CD14-positive monocyte (primary cell): ENCODE data around the gene EFHC1. TPM values are rescaled to one million over a fixed set of nuclear protein-coding genes. Genes with fewer than 3 reads are reported as not detected.

Experiments used
- DNase-seq, 3 donors: peaks; one replicate each; pipeline ENCODE4 v3.0.0-alpha.2; 2011 to 2022
- H2AFZ ChIP-seq: 2 replicates; pipeline ENCODE4 v1.6.0; 2012; ENCODE audit warnings: mild to moderate bottlenecking, low read depth, low read length, inconsistent platforms; ENCODE audit not compliant: insufficient read depth, poor library complexity, severe bottlenecking
- H3K27ac ChIP-seq, 2 donors: 1 replicate in 1 of 2; 2 replicates in 1 of 2; pipeline ENCODE4 v1.5.1; 2012 to 2013; ENCODE audit warnings: low read length in 2 of 2, control low read depth in 1 of 2, inconsistent platforms in 1 of 2, low read depth in 1 of 2, mild to moderate bottlenecking in 1 of 2
- H3K27me3 ChIP-seq, 2 donors: one replicate each; pipeline versions ENCODE4 v1.6.0 to v1.6.1; 2011 to 2013; ENCODE audit warnings: low read length in 2 of 2; ENCODE audit not compliant: control insufficient read depth in 2 of 2, insufficient read depth in 2 of 2
- H3K36me3 ChIP-seq, 2 donors: replicated peaks in 1 of 2; 1 replicate in 1 of 2; 2 replicates in 1 of 2; pipeline versions ENCODE4 v1.5.1 to v1.6.1; 2012 to 2013; ENCODE audit warnings: low read length in 2 of 2, control low read depth in 1 of 2, inconsistent platforms in 1 of 2, mild to moderate bottlenecking in 1 of 2; ENCODE audit not compliant: insufficient read depth in 2 of 2, control insufficient read depth in 1 of 2
- H3K4me1 ChIP-seq, 2 donors: 1 replicate in 1 of 2; 2 replicates in 1 of 2; pipeline versions ENCODE4 v1.5.1 to v1.6.1; 2012 to 2013; ENCODE audit warnings: low read length in 2 of 2, control low read depth in 1 of 2, inconsistent platforms in 1 of 2, mild to moderate bottlenecking in 1 of 2, moderate library complexity in 1 of 2; ENCODE audit not compliant: insufficient read depth in 2 of 2, control insufficient read depth in 1 of 2
- H3K4me2 ChIP-seq: replicated peaks from 2 replicates; pipeline ENCODE3; 2012; ENCODE audit warnings: low read length, moderate library complexity, mild to moderate bottlenecking; ENCODE audit not compliant: poor library complexity, severe bottlenecking; ENCODE audit errors: extremely low read depth
- H3K4me3 ChIP-seq, 3 experiments: fragments of 200-600 bp in 1 of 3; sonication (generic) in 1 of 3; replicated peaks in 1 of 3; 1 replicate in 2 of 3; 2 replicates in 1 of 3; pipeline ENCODE4 v1.5.1; 2011 to 2013; ENCODE audit warnings: low read length in 3 of 3, mild to moderate bottlenecking in 3 of 3, control low read depth in 2 of 3, low read depth in 2 of 3, inconsistent platforms in 1 of 3, moderate library complexity in 1 of 3
- H3K79me2 ChIP-seq: 2 replicates; pipeline ENCODE4 v1.6.0; 2012; ENCODE audit warnings: mild to moderate bottlenecking, control low read depth, inconsistent platforms, low read length, moderate library complexity; ENCODE audit not compliant: insufficient read depth
- H3K9ac ChIP-seq: 2 replicates; pipeline ENCODE4 v1.6.0; 2017; ENCODE audit warnings: low read length, mild to moderate bottlenecking; ENCODE audit not compliant: insufficient read depth, poor library complexity, severe bottlenecking
- H3K9me3 ChIP-seq, 2 donors: replicated peaks in 1 of 2; 1 replicate in 1 of 2; 2 replicates in 1 of 2; pipeline versions ENCODE4 v1.5.1 to v1.6.1; 2012 to 2013; ENCODE audit warnings: low read length in 2 of 2, control low read depth in 1 of 2; ENCODE audit not compliant: control insufficient read depth in 1 of 2, insufficient read depth in 1 of 2
- H4K20me1 ChIP-seq: 2 replicates; pipeline ENCODE4 v1.6.0; 2012; ENCODE audit warnings: mild to moderate bottlenecking, low read length, control low read depth, moderate library complexity; ENCODE audit not compliant: insufficient read depth
- H3K27ac Mint-ChIP-seq, 7 donors: one replicate each; pipeline ENCODE4 v1.8.0; 2020; ENCODE audit warnings: mild to moderate bottlenecking in 7 of 7, mixed read lengths in 7 of 7, moderate library complexity in 6 of 7, inconsistent platforms in 2 of 7
- H3K27me3 Mint-ChIP-seq, 3 donors: one replicate each; pipeline ENCODE4 v1.8.0; 2021 to 2022; ENCODE audit warnings: low read depth in 3 of 3, mild to moderate bottlenecking in 3 of 3, mixed read lengths in 3 of 3, moderate library complexity in 3 of 3, inconsistent platforms in 1 of 3
- H3K36me3 Mint-ChIP-seq, 2 donors: one replicate each; pipeline ENCODE4 v1.8.0; 2020; ENCODE audit warnings: mixed read lengths in 2 of 2, inconsistent platforms in 1 of 2, mild to moderate bottlenecking in 1 of 2
- H3K4me1 Mint-ChIP-seq: one replicate; pipeline ENCODE4 v1.8.0; 2020; ENCODE audit warnings: mild to moderate bottlenecking, mixed read lengths
- H3K4me3 Mint-ChIP-seq, 2 donors: one replicate each; pipeline ENCODE4 v1.8.0; 2020; ENCODE audit warnings: mild to moderate bottlenecking in 2 of 2, mixed read lengths in 2 of 2, moderate library complexity in 1 of 2
- H3K9me3 Mint-ChIP-seq, 7 donors: one replicate each; pipeline ENCODE4 v1.8.0; 2020 to 2022; ENCODE audit warnings: mixed read lengths in 7 of 7, mild to moderate bottlenecking in 6 of 7, moderate library complexity in 6 of 7, inconsistent platforms in 2 of 7
- WGBS: methylation state at CpG from one replicate; pipeline ENCODE4 v1.1.5; 2013; ENCODE audit warnings: missing lambda C conversion rate; ENCODE audit not compliant: insufficient coverage; 5-methylcytosine and 5-hydroxymethylcytosine counted together
- intact Hi-C, 2 donors: fragments of 100-400 bp; cut with micrococcal nuclease; formaldehyde crosslinking; loops; one replicate each; pipeline versions ENCODE4 v1.15.0 to v1.15.1; 2023
- polyA plus RNA-seq, 3 donors: library from polyadenylated mRNA; depleted of rRNA in 1 of 3; unstranded in 2 of 3; stranded (reverse) in 1 of 3; fragments of 300-500 nt in 2 of 3; fragments of >200 nt in 1 of 3; fragmentation: Illumina TruSeq in 2 of 3; gene quantifications; 1 replicate in 2 of 3; 2 replicates in 1 of 3; pipeline ENCODE4 v1.2.3, GENCODE V29; 2012 to 2021
- TF ChIP-seq, protein P1 (sequence below): fragments of 200-600 bp; IDR thresholded peaks from one replicate; pipeline ENCODE4 v1.8.0; 2022; ENCODE audit warnings: antibody characterized with exemption, mild to moderate bottlenecking

The EFHC1 gene
- polyA plus RNA-seq, 3 donors, result 0.30 to 13.5 (median 2.3) TPM

DNA sequence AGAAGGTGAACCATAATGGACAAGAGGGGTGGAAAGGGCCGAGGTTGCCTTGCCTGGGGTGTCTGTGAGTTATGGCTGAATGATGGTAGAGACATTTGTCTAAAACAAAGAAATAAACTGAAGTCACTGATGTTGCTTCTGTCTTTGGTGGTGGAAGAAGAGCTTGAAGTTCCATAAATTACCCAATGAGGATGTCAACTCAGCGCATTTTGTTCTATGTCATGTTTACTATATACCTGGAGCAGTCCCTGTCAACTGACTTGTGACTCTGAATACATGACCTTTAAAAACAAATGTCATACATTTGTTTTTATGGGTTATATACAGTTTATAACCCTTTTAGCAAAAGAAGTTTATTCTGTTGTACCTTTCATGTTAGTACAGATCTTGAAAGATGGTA lies 2.0 kb downstream of the EFHC1 start:
- TF ChIP-seq, protein P1, sequence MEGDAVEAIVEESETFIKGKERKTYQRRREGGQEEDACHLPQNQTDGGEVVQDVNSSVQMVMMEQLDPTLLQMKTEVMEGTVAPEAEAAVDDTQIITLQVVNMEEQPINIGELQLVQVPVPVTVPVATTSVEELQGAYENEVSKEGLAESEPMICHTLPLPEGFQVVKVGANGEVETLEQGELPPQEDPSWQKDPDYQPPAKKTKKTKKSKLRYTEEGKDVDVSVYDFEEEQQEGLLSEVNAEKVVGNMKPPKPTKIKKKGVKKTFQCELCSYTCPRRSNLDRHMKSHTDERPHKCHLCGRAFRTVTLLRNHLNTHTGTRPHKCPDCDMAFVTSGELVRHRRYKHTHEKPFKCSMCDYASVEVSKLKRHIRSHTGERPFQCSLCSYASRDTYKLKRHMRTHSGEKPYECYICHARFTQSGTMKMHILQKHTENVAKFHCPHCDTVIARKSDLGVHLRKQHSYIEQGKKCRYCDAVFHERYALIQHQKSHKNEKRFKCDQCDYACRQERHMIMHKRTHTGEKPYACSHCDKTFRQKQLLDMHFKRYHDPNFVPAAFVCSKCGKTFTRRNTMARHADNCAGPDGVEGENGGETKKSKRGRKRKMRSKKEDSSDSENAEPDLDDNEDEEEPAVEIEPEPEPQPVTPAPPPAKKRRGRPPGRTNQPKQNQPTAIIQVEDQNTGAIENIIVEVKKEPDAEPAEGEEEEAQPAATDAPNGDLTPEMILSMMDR, result no peak
- H3K9me3 Mint-ChIP-seq, result peaks cover 0 to 2% (median 0%) of the 10 kb centered on the region in 7 donors

DNA sequence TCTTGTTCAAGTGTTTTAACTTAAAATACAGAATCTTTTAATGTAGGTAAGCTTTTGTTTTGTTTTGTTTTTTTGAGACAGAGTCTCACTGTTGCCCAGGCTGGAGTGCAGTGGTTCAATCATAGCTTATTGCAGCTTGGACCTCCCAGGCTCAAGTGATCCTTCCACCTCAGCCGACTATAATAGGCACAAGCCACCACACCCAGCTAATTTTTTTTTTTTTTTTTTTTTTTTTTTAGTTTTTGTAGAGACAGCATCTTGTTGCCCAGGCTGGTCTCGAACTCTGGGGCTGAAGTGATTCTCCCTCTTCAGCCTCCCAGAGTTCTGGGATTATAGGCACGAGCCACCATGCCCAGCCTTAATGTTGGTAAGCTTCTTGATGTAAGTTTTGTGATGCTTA lies 3.3 kb downstream of the EFHC1 start:
- Histone ChIP-seq H3K4me2 (no peak overlapping the region), H4K20me1 (no peaks in the 10 kb centered on the region), H3K79me2 (no peaks in the 10 kb centered on the region), H2AFZ (no peak overlapping the region), H3K4me1 (peaks cover 14 to 20% of the 10 kb centered on the region in 2 donors), H3K4me3 (no peak overlapping the region), H3K27me3 (no peaks in the 10 kb centered on the region), H3K9ac (no peak overlapping the region), H3K36me3 (no peaks in the 10 kb centered on the region), H3K27ac (no peak overlapping the region), H3K9me3 (no peaks in the 10 kb centered on the region)
- Mint-ChIP-seq H3K4me3 (no peak overlapping the region), H3K4me1 (peaks cover 10% of the 10 kb centered on the region), H3K9me3 (peaks cover 0 to 2% (median 0%) of the 10 kb centered on the region in 7 donors), H3K27ac (no peak overlapping the region), H3K36me3 (no peaks in the 10 kb centered on the region), H3K27me3 (peaks cover 0 to 3% (median 1%) of the 10 kb centered on the region in 3 donors)
- TF ChIP-seq, protein P1, result no peak
- no CpG with 5 or more reads among the region's 3 CpGs for WGBS
- intact Hi-C loops, result loop anchor here (5.0 kb wide), 3 partner anchors 141 to 574 kb away; partner anchors contain the start of genes GSTA4 (in 1 of the 2) and MCM3 (in 1 of the 2)
- no peak for DNase-seq

More for the DNA sequence above, 2.0 kb downstream of the EFHC1 start:
- Histone ChIP-seq H3K4me1 (peaks cover 14 to 20% of the 10 kb centered on the region in 2 donors), H4K20me1 (no peaks in the 10 kb centered on the region), H2AFZ (no peak overlapping the region), H3K79me2 (no peaks in the 10 kb centered on the region), H3K4me3 (no peak overlapping the region), H3K9ac (no peak overlapping the region), H3K9me3 (no peaks in the 10 kb centered on the region), H3K27me3 (no peaks in the 10 kb centered on the region), H3K36me3 (no peaks in the 10 kb centered on the region), H3K4me2 (no peak overlapping the region), H3K27ac (no peak overlapping the region)
- Mint-ChIP-seq H3K4me1 (peaks cover 10% of the 10 kb centered on the region), H3K4me3 (no peak overlapping the region), H3K36me3 (no peaks in the 10 kb centered on the region), H3K27ac (no peak overlapping the region), H3K27me3 (peaks cover 0 to 3% (median 1%) of the 10 kb centered on the region in 3 donors)
- intact Hi-C loops, result loop anchor here (5.0 kb wide), 3 partner anchors 140 to 575 kb away; partner anchors contain the start of genes GSTA4 (in 1 of the 2) and MCM3 (in 1 of the 2)
- no peak for DNase-seq
- 100% methylated on average over 1 of the region's 2 CpGs for WGBS
